ENCODE data around the gene SCYL1.

Gene SCYL1

GRCh38 chr11:65498977-65499712, 25.7 kb upstream of the SCYL1 start, which contains the start of gene MALAT1:
Gene MALAT1 (plus strand): TSS chr11:65499045.
- no peak for TF ChIP-seq CTCF (IDR thresholded peaks at IDR 0.05; ENCODE audit: low read depth, low read length, missing control alignments)
- peak; percentile 95 for DNase-seq (ENCODE audit: low read depth)
- peak within 1 kb of the TSS; percentile 87 for H3K4me3 ChIP-seq (ENCODE audit: low read depth, low read length)
- in situ Hi-C loops (cut with HindIII; ENCODE audit: low sequenced_read_pairs) = loop anchor here (5.0 kb wide), 1 partner anchor 77 kb away; the partner anchor contains the start of gene NEAT1

GRCh38 chr11:65499713-65500386, 25.0 kb upstream of the SCYL1 start:
- DNase-seq (ENCODE audit: low read depth) = no peak
- H3K4me3 ChIP-seq (ENCODE audit: low read depth, low read length) = peak overlapping the region; percentile 87
- in situ Hi-C loops (cut with HindIII; ENCODE audit: low sequenced_read_pairs) = loop anchor here (5.0 kb wide), 1 partner anchor 78 kb away; the partner anchor contains the start of gene NEAT1
- no peak for TF ChIP-seq CTCF (IDR thresholded peaks at IDR 0.05; ENCODE audit: low read depth, low read length, missing control alignments)

GRCh38 chr11:65500387-65501185, 24.3 kb upstream of the SCYL1 start:
- H3K4me3 ChIP-seq (ENCODE audit: low read depth, low read length) = peak overlapping the region; percentile 87
- TF ChIP-seq CTCF (IDR thresholded peaks at IDR 0.05; ENCODE audit: low read depth, low read length, missing control alignments) = no peak
- no peak for DNase-seq (ENCODE audit: low read depth)
- in situ Hi-C loops (cut with HindIII; ENCODE audit: low sequenced_read_pairs) = no loop called here

GRCh38 chr11:65501186-65501471, 23.8 kb upstream of the SCYL1 start:
- H3K4me3 ChIP-seq (ENCODE audit: low read depth, low read length) = peak overlapping the region; percentile 87
- in situ Hi-C loops (cut with HindIII; ENCODE audit: low sequenced_read_pairs) = no loop called here
- TF ChIP-seq CTCF (IDR thresholded peaks at IDR 0.05; ENCODE audit: low read depth, low read length, missing control alignments) = no peak
- no peak for DNase-seq (ENCODE audit: low read depth)

GRCh38 chr11:65501472-65502273, 23.2 kb upstream of the SCYL1 start:
- no peak for DNase-seq (ENCODE audit: low read depth)
- in situ Hi-C loops (cut with HindIII; ENCODE audit: low sequenced_read_pairs) = no loop called here
- no peak for TF ChIP-seq CTCF (IDR thresholded peaks at IDR 0.05; ENCODE audit: low read depth, low read length, missing control alignments)
- H3K4me3 ChIP-seq (ENCODE audit: low read depth, low read length) = peak overlapping the region; percentile 87

GRCh38 chr11:65502274-65502554, 22.7 kb upstream of the SCYL1 start:
- no peak for DNase-seq (ENCODE audit: low read depth)
- TF ChIP-seq CTCF (IDR thresholded peaks at IDR 0.05; ENCODE audit: low read depth, low read length, missing control alignments) = no peak
- peak overlapping the region; percentile 87 for H3K4me3 ChIP-seq (ENCODE audit: low read depth, low read length)
- in situ Hi-C loops (cut with HindIII; ENCODE audit: low sequenced_read_pairs) = no loop called here

All from astrocyte of the cerebellum (primary cell).